ENCODE measurements around the gene EYA2. TPM values are rescaled to one million over a fixed set of nuclear protein-coding genes. Genes with fewer than 3 reads are reported as not detected.

EYA2 gene
- total RNA-seq, 1 donor from 2014 or later, result 8.1 TPM

- TF ChIP-seq CTCF (conservative IDR thresholded peaks at IDR 0.05), result no peak
- no peaks in the 10 kb centered on the region for H3K36me3 Mint-ChIP-seq
- peaks cover 6% of the 10 kb centered on the region for H3K27me3 Mint-ChIP-seq
- no peak for DNase-seq (ENCODE audit: extremely low spot score, unreplicated experiment)
- H3K9me3 Mint-ChIP-seq, result peaks cover 9% of the 10 kb centered on the region
- H3K4me1 Mint-ChIP-seq (ENCODE audit: unreplicated experiment), result peaks cover 15% of the 10 kb centered on the region
- H3K4me3 Mint-ChIP-seq, result no peak overlapping the region
- no peak overlapping the region for H3K27ac Mint-ChIP-seq
Observed at GRCh38 chr20:46851746-46852145, 42.9 kb upstream of the EYA2 start.

GRCh38 chr20:46852313-46852712 is 42.3 kb upstream of the EYA2 start:
- H3K4me1 Mint-ChIP-seq (ENCODE audit: unreplicated experiment), result peaks cover 15% of the 10 kb centered on the region
- no peak for DNase-seq (ENCODE audit: extremely low spot score, unreplicated experiment)
- no peak for TF ChIP-seq CTCF (conservative IDR thresholded peaks at IDR 0.05)

GRCh38 chr20:46853926-46854325 is 40.7 kb upstream of the EYA2 start:
- no peak overlapping the region for H3K27ac Mint-ChIP-seq
- peaks cover 6% of the 10 kb centered on the region for H3K27me3 Mint-ChIP-seq
- peaks cover 4% of the 10 kb centered on the region for H3K9me3 Mint-ChIP-seq
- H3K36me3 Mint-ChIP-seq, result no peaks in the 10 kb centered on the region
- no peak for DNase-seq (ENCODE audit: extremely low spot score, unreplicated experiment)
- TF ChIP-seq CTCF (conservative IDR thresholded peaks at IDR 0.05), result no peak
- peaks cover 15% of the 10 kb centered on the region for H3K4me1 Mint-ChIP-seq (ENCODE audit: unreplicated experiment)
- no peak overlapping the region for H3K4me3 Mint-ChIP-seq

More at GRCh38 chr20:46852313-46852712, 42.3 kb upstream of the EYA2 start:
- Mint-ChIP-seq H3K36me3 (no peaks in the 10 kb centered on the region), H3K27ac (no peak overlapping the region), H3K4me3 (no peak overlapping the region), H3K27me3 (peaks cover 6% of the 10 kb centered on the region), H3K9me3 (peaks cover 9% of the 10 kb centered on the region)

- no peak for DNase-seq (ENCODE audit: extremely low spot score, unreplicated experiment)
- Mint-ChIP-seq H3K27ac (no peak overlapping the region), H3K27me3 (peaks cover 10% of the 10 kb centered on the region), H3K4me1 (ENCODE audit: unreplicated experiment) (no peaks in the 10 kb centered on the region), H3K9me3 (peaks cover 4% of the 10 kb centered on the region), H3K4me3 (no peak overlapping the region), H3K36me3 (no peaks in the 10 kb centered on the region)
- TF ChIP-seq CTCF (conservative IDR thresholded peaks at IDR 0.05), result no peak
Observed at GRCh38 chr20:46857061-46857831, 37.4 kb upstream of the EYA2 start.

- no peak for TF ChIP-seq CTCF (conservative IDR thresholded peaks at IDR 0.05)
- DNase-seq (ENCODE audit: extremely low spot score, unreplicated experiment), result no peak
- no peak overlapping the region for H3K4me3 Mint-ChIP-seq
- H3K4me1 Mint-ChIP-seq (ENCODE audit: unreplicated experiment), result no peaks in the 10 kb centered on the region
- H3K36me3 Mint-ChIP-seq, result no peaks in the 10 kb centered on the region
- no peak overlapping the region for H3K27ac Mint-ChIP-seq
- peaks cover 18% of the 10 kb centered on the region for H3K27me3 Mint-ChIP-seq
- H3K9me3 Mint-ChIP-seq, result peaks cover 10% of the 10 kb centered on the region
Observed at GRCh38 chr20:46865824-46866223, 28.8 kb upstream of the EYA2 start.

Data from type B pancreatic cell (in vitro differentiated cells).